SU-DHL-6 (cell line): ENCODE data around the gene CATSPER4.

Experiments
- H2AFZ ChIP-seq: fragments of 200-600 bp; sonication (generic); 2 replicates; pipeline ENCODE4 v1.6.1; 2014; ENCODE audit warnings: low read depth, mild to moderate bottlenecking, moderate library complexity, mixed read lengths, antibody characterized with exemption, low read length; ENCODE audit not compliant: severe bottlenecking
- H3F3A ChIP-seq: fragments of 200-600 bp; shearing (Covaris generic); 2 replicates; pipeline ENCODE4 v1.6.0; 2016; ENCODE audit warnings: antibody characterized with exemption, mild to moderate bottlenecking; ENCODE audit not compliant: insufficient read depth
- H3K27ac ChIP-seq: fragments of 200-600 bp; sonication (generic); 2 replicates; pipeline ENCODE4 v1.5.1; 2016; ENCODE audit warnings: low read depth, mild to moderate bottlenecking, low read length, moderate library complexity, mixed read lengths
- H3K27me3 ChIP-seq: fragments of 200-600 bp; sonication (generic), shearing (Covaris generic); 2 replicates; pipeline ENCODE4 v1.6.0; 2014; ENCODE audit warnings: mild to moderate bottlenecking, low read length
- H3K36me3 ChIP-seq: fragments of 200-600 bp; sonication (generic); 2 replicates; pipeline ENCODE4 v1.6.1; 2014; ENCODE audit warnings: mild to moderate bottlenecking, low read length, mixed read lengths
- H3K4me2 ChIP-seq: fragments of 300-600, 200-600 bp; shearing (Covaris generic), sonication (generic); 2 replicates; pipeline ENCODE4 v1.6.0; 2014; ENCODE audit warnings: low read length, low read depth, mild to moderate bottlenecking; ENCODE audit not compliant: poor library complexity, severe bottlenecking
- H3K4me3 ChIP-seq: fragments of 200-600 bp; sonication (generic); 2 replicates; pipeline ENCODE4 v1.5.1; 2014; ENCODE audit warnings: antibody characterized with exemption, low read length, mild to moderate bottlenecking, mixed read lengths; ENCODE audit not compliant: insufficient read depth, poor library complexity, severe bottlenecking
- H3K79me2 ChIP-seq: fragments of 200-600 bp; sonication (generic); 2 replicates; pipeline ENCODE4 v1.6.1; 2014; ENCODE audit warnings: mild to moderate bottlenecking, low read length, moderate library complexity; ENCODE audit not compliant: insufficient read depth
- H3K9ac ChIP-seq: fragments of 200-600 bp; sonication (generic); 2 replicates; pipeline ENCODE4 v1.7.0; 2014; ENCODE audit warnings: mild to moderate bottlenecking, low read length
- H3K9me2 ChIP-seq: fragments of 200-600 bp; sonication (generic); replicated peaks from 2 replicates; pipeline ENCODE4 v1.6.1; 2014; ENCODE audit warnings: low read length; ENCODE audit not compliant: insufficient read depth
- H3K9me3 ChIP-seq: fragments of 200-600 bp; sonication (generic); 2 replicates; pipeline ENCODE4 v1.6.1; 2014; ENCODE audit warnings: low read length, mixed read lengths; ENCODE audit not compliant: insufficient read depth
- H4K20me1 ChIP-seq: fragments of 200-600 bp; sonication (generic); 2 replicates; pipeline ENCODE4 v1.6.1; 2014; ENCODE audit warnings: low read depth, mild to moderate bottlenecking, antibody characterized with exemption, low read length, moderate library complexity, mixed read lengths
- CTCF ChIP-seq: fragments of 200-600 bp; sonication (generic); IDR thresholded peaks from one replicate; pipeline ENCODE4 v1.5.1; 2017; ENCODE audit warnings: antibody characterized with exemption, mild to moderate bottlenecking, low read length, moderate library complexity; ENCODE audit not compliant: insufficient read depth, poor library complexity, severe bottlenecking
- EZH2phosphoT487 ChIP-seq: fragments of 200-600 bp; sonication (generic), shearing (Covaris generic); conservative IDR thresholded peaks from 2 replicates; pipeline ENCODE4 v1.6.1; 2018; ENCODE audit warnings: mild to moderate bottlenecking, antibody characterized with exemption, low read length, moderate library complexity, mixed read lengths

Gene CATSPER4

GRCh38 chr1:26166719-26167281 is 23.6 kb upstream of the CATSPER4 start:
- Histone ChIP-seq H3K36me3 (no peaks in the 10 kb centered on the region), H3K9me2 (no peaks in the 10 kb centered on the region), H4K20me1 (no peaks in the 10 kb centered on the region), H3K9ac (no peak overlapping the region), H3F3A (no peaks in the 10 kb centered on the region), H3K27me3 (no peaks in the 10 kb centered on the region), H3K9me3 (no peaks in the 10 kb centered on the region), H3K27ac (no peak overlapping the region), H3K79me2 (peaks cover 11% of the 10 kb centered on the region), H3K4me2 (no peak overlapping the region), H3K4me3 (no peak overlapping the region), H2AFZ (no peak overlapping the region)
- TF ChIP-seq EZH2phosphoT487 (no peak), CTCF (no peak)

GRCh38 chr1:26168410-26169197 is 21.8 kb upstream of the CATSPER4 start, which contains the start of gene C1orf232:
C1orf232 (minus strand) TSS chr1:26168963; CDS start chr1:26168499, 464 bp downstream.
- Histone ChIP-seq H3K9ac (peak within 1 kb of the TSS; percentile 99), H3K4me3 (peak within 1 kb of the TSS; percentile 98), H2AFZ (peak within 1 kb of the TSS; percentile 78), H3K9me3 (no peaks in the 10 kb centered on the region), H3K9me2 (no peaks in the 10 kb centered on the region), H3K4me2 (peak within 1 kb of the TSS; percentile 84), H4K20me1 (no peaks in the 10 kb centered on the region), H3K36me3 (no peaks in the 10 kb centered on the region), H3K79me2 (peaks cover 11% of the 10 kb centered on the region), H3F3A (no peaks in the 10 kb centered on the region), H3K27ac (peak within 1 kb of the TSS; percentile 33), H3K27me3 (no peaks in the 10 kb centered on the region)
- TF ChIP-seq EZH2phosphoT487, result no peak

- peaks cover 11% of the 10 kb centered on the region for H3K79me2 ChIP-seq
- H2AFZ ChIP-seq, result no peak overlapping the region
- H3K4me2 ChIP-seq, result peak overlapping the region; percentile 84
- peak overlapping the region; percentile 99; the same call in 1 of the 2 replicates for H3K9ac ChIP-seq
- no peaks in the 10 kb centered on the region for H3K36me3 ChIP-seq
- H3K27me3 ChIP-seq, result no peaks in the 10 kb centered on the region
- TF ChIP-seq EZH2phosphoT487, result no peak
- TF ChIP-seq CTCF, result no peak
- no peaks in the 10 kb centered on the region for H3K9me2 ChIP-seq
- no peaks in the 10 kb centered on the region for H3K9me3 ChIP-seq
- H3K4me3 ChIP-seq, result no peak overlapping the region
- H3K27ac ChIP-seq, result no peak overlapping the region
- no peaks in the 10 kb centered on the region for H4K20me1 ChIP-seq
- H3F3A ChIP-seq, result 0 out of 2 replicates have a peak, but pooled peaks cover 4% of the 10 kb centered on the region
Observed at GRCh38 chr1:26169198-26169554, 21.2 kb upstream of the CATSPER4 start.
